HG03342 (cell line): Measurements from ENCODE around the gene MAP10.
"Not testable (repeated sequence)": the region's sequence is repeated elsewhere in the genome, so short reads cannot be mapped to it uniquely, and the experiment has no call there.

Experiments
- ATAC-seq: cut with Tn5 transposase; IDR thresholded peaks from one replicate; pipeline ENCODE4 v1.9.1; 2021; ENCODE audit warnings: mild to moderate bottlenecking, moderate library complexity; ENCODE audit not compliant: unreplicated experiment

Gene MAP10

GRCh38 chr1:232805269-232806185 is at the start of gene MAP10:
TSS of gene MAP10 (plus strand) at chr1:232805416. CDS start at chr1:232805450, 34 bp downstream.
- ATAC-seq, result peak; percentile 95

GRCh38 chr1:232764458-232765251 is 40.6 kb upstream of the MAP10 start:
- ATAC-seq, result no peak

- no peak for ATAC-seq
These were observed 39.7 kb upstream of the MAP10 start for GRCh38 chr1:232765542-232765941.

GRCh38 chr1:232766241-232766890 is 38.9 kb upstream of the MAP10 start:
- ATAC-seq, result peak; percentile 70

GRCh38 chr1:232766904-232767303 is 38.3 kb upstream of the MAP10 start:
- ATAC-seq, result peak; percentile 2

- peak; percentile 45 for ATAC-seq
These were observed 37.7 kb upstream of the MAP10 start for GRCh38 chr1:232767305-232768074.

GRCh38 chr1:232768793-232769192 is 36.4 kb upstream of the MAP10 start:
- no peak for ATAC-seq

- no peak for ATAC-seq
These were observed 35.5 kb upstream of the MAP10 start for GRCh38 chr1:232769733-232770132.

- no peak for ATAC-seq
These were observed 31.5 kb upstream of the MAP10 start for GRCh38 chr1:232773752-232774151.

- ATAC-seq, result no peak
These were observed 28.6 kb upstream of the MAP10 start for GRCh38 chr1:232776526-232777106.

- ATAC-seq, result no peak
These were observed 24.9 kb upstream of the MAP10 start for GRCh38 chr1:232780354-232780753.

GRCh38 chr1:232784794-232785193 is 20.4 kb upstream of the MAP10 start:
- no peak for ATAC-seq

GRCh38 chr1:232785630-232786029 is 19.6 kb upstream of the MAP10 start:
- not testable (repeated sequence) for ATAC-seq

- no peak for ATAC-seq
These were observed 18.3 kb upstream of the MAP10 start for GRCh38 chr1:232786845-232787455.

- no peak for ATAC-seq
These were observed 16.9 kb upstream of the MAP10 start for GRCh38 chr1:232788235-232788872.

GRCh38 chr1:232789651-232790050 is 15.6 kb upstream of the MAP10 start:
- ATAC-seq, result no peak

GRCh38 chr1:232792949-232793348 is 12.3 kb upstream of the MAP10 start:
- no peak for ATAC-seq

GRCh38 chr1:232793944-232794343 is 11.3 kb upstream of the MAP10 start:
- peak; percentile 55 for ATAC-seq

GRCh38 chr1:232795497-232796053 is 9.6 kb upstream of the MAP10 start:
- ATAC-seq, result no peak
